Kidney tubule cell (primary cell): ENCODE measurements around the gene GPR39.

Experiments
- DNase-seq: peaks from one replicate; pipeline ENCODE4 v3.0.0-alpha.2; 2018; ENCODE audit warnings: low spot score

Gene GPR39

GRCh38 chr2:132642415-132642814 is 225.8 kb downstream of the GPR39 start:
- DNase-seq = no peak

DNA sequence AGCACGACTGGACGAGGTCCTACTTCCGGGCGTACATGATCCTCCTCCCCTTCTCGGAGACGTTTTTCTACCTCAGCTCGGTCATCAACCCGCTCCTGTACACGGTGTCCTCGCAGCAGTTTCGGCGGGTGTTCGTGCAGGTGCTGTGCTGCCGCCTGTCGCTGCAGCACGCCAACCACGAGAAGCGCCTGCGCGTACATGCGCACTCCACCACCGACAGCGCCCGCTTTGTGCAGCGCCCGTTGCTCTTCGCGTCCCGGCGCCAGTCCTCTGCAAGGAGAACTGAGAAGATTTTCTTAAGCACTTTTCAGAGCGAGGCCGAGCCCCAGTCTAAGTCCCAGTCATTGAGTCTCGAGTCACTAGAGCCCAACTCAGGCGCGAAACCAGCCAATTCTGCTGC is 228.6 kb downstream of the GPR39 start:
- no peak for DNase-seq

DNA sequence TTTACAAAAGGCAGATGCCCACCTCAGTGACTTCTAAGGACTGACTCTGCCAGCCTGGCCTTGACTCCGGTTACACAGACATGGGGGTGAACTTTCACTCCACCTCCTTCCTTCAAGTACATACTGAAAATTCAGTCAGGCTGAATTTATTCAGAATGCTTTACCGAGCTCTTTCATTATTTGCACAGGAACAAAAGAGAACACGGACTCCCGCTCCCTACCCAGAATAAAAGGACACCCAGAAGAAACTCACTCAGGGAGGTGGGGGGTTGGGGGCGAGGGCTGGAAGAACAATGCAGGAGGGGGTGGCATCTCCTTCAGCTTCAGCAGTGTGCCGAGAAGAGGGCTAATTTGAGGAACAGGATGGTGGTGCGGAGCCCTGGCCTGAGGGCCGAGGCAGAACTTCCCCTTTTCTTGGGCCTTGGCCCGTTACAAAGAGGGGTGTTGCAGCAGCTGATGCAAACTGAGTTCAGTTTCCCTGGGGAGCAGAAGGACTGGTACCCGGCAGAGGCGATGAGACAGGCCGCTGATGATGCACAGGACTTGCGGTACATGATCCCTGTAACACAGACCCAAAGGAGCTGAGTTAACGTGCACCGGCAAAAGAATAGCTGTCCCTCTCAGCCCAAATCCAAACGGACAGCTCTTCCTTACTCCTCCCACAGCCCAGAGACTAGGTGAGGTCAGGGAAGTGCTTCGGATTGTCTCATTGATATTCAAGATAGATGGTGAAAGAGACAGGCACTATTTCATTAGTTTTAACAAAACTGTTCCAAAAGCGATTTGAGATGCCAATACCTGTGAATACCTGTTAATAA is 229.3 kb downstream of the GPR39 start:
- no peak for DNase-seq

DNA sequence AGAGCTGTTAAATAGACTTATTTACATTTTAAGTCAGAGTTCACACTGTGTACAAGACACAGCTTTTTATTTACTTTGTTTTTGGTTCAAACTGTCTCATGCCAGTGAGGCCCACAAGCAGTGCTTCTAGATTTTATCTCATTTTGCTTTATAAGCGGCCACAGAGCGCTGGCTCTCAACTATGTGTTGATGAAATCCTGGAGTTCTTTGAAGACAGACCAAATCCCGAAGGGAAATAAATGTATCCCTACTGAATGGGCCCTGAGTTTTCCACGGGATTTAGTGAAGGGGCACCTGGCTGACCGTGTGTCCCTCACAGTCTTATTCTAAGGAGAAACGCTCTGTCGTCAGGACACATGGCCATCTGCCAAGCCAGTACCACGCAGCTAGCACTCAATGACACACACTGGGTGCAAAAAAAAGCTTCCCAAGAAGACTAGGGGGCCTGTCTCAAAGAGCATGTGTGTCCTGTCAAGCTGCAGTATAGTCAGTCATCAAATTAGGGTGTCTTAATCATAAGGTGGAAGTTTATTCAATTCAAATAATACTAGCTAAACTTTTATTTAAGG is 230.0 kb downstream of the GPR39 start:
- no peak for DNase-seq

DNA sequence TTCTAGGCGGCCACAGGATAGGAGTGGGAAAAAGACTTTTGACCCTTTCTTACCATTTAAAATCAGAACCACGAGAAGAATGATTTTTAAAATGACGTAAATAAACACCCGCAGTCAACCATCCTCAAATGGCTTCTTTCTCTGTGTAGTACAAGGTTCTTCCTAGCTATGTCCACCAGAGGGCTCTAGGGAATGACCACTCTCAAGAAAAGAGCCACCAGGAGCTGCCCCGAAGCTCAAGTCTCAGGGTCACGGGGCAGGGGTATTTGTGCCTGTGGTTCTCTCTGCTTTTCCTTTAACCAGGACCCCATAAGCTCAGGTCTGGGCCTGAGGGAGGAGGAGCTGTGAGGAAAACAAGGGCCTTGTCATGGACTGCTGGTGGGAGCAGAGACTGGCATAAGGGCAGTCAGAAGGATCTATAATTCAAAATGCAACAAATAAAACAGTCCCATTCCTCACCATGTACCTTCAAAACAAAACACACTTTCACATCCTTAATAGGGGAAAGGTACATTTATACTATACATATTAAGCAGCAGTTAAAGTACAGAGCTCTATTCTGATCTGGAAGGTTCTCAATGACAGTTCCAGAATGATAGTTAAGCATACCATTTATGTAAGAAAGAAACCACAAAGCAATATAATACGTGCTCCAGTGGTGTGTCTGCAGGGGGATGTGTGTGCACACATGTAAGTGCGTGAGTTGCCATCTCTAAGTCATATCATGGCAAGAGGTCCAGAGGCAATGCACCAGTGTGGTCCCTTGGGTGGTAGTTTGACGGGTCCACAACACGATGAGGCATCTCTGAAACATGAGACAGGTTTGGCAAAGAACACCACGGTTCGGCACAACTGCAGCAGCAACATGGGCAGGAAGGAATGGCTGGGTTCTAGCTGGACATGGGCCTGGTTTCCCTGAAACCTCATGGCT is 234.8 kb downstream of the GPR39 start:
- peak; percentile 65 for DNase-seq

- DNase-seq = no peak
Measured at GRCh38 chr2:132652474-132652873, 235.9 kb downstream of the GPR39 start.

- no peak for DNase-seq
Measured at GRCh38 chr2:132654335-132654734, 237.7 kb downstream of the GPR39 start.

- DNase-seq = no peak
Measured at GRCh38 chr2:132654968-132655367, 238.4 kb downstream of the GPR39 start.

- DNase-seq = no peak
Measured at GRCh38 chr2:132656266-132656975, 239.8 kb downstream of the GPR39 start.

DNA sequence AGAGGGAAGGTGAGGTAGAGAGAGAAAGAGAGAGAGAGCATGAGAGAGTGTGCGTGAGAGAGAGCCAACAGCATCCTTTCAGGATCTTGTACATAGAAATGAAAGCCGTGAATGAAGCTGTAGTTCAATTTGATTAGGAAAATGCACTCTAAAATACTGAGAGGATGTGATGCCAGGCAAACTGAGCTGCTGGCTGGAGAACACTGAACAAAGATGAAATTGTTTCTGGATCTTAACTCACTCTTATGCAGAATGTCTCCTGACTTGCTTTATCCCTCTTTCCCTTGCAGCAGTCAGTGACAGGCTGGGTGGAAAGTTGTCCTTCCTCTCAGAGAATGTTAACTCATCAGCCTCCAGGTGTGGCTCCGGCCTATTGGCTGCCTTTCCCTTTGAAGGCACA is 242.7 kb downstream of the GPR39 start:
- no peak for DNase-seq

DNA sequence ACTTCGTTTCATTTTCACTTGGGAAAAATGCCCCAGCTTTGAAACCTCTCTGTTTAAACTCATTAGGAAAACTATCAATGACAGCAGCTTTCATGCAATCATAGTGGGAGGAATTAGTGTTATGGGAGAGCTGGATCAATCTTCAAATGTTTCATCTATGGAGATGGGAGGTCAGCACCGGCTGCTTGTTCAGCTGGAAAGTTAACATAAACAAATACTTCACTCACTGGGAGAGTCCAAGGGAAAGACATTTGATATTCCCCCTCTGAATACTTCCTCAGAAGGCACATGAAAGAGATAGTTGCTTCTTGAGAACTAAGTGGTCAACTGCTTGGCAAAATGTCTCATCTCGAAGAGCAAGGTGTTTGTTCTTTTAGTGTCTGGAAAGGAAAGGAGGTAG is 246.1 kb downstream of the GPR39 start:
- no peak for DNase-seq

GRCh38 chr2:132664096-132664495 is 247.5 kb downstream of the GPR39 start:
- no peak for DNase-seq

DNA sequence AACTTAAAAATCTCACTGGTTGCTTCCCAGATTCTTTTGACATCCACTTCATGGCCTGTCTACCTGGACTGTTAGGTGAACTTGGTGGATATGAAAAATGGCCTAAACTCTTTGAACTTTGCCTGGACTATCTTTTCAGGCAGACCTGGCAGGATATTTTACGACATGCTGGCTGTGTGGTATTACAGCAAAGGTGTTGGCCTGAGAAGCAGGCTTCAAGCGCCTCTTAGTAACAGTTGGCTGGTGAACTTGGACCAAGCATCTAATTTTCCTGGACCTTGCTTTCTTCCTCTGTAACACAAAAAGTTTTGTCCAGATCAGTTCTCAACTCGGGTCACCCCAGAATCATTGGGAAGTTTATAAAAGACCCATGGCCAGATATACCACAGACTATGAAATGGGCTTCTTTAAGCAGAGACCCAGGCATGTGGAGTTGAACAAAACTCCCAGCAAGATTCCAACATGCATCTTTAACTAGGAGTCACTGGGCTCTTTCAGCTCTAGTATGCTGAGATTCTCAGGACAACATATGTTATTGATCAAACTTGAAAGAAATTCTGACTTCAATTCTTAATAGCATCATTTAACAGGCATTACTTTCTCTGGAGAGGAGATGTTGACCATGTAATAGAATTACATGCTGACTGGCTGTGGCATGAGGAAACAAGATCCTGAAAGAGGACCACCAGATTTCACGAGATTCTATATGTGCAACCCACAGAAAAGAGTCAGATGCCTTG is 249.0 kb downstream of the GPR39 start:
- no peak for DNase-seq

DNA sequence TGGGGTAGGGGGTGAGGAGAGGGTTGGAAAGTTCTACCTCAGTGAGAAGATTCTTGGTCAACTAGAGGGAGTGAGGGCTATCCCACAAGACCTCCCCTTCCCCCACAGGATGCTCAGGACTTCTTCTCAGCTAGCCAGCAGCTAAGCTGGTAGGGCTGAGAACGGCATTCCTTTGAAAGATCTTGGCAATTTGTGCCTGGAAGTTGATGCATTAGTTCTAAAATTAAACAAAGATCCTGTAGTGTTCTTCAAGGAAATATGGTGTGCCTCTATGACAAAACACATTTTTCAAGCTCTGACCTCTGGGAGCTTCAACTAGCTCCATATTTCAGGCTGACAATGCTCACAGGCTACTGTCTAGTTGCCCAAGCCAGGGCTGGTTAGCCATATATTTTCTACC is 251.1 kb downstream of the GPR39 start:
- DNase-seq = no peak

GRCh38 chr2:132668189-132668823 is 251.7 kb downstream of the GPR39 start:
- DNase-seq = peak; percentile 41

GRCh38 chr2:132668987-132669907 is 252.6 kb downstream of the GPR39 start:
- DNase-seq = peak; percentile 46

DNA sequence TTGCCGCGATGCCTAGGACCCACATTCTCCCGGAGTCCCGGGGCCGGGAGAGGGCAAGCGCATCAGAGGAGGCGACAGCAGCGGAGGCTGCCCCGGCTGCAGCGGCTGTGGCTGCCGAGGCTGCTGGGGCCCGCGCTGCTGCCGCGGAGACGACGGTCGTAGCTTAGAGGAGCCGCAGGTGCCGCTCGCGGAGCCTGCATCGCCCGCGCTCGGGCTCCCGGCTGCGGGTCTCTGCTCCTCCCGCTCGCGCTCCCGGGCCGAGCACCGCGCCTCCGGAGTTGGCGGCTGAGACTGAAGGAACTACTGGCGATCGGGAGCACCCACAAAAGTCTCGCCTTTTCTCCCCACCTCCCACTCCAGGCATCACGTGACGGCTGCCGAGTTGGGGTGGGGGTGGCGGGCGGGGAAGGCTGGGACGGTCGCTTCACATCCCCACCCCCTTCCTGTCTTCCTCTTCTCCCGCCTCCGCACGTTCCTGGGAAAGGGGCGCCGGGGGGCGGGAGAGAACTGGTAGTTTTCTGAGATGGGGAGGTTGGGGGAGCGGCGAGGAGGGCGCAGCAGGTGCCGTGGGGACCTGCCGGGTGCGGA is 253.4 kb downstream of the GPR39 start, which contains the start of gene LYPD1:
Gene LYPD1, minus strand, starts transcription at position 298 of the 588 bp plus-strand sequence. Its CDS starts 273 bp downstream, at position 25.
- peak; percentile 52 for DNase-seq

- peak; percentile 61 for DNase-seq
Measured at GRCh38 chr2:132670496-132671150, 254.0 kb downstream of the GPR39 start.
